HepG2 (cell line): ENCODE data around the gene DIPK1B. TPM values are rescaled to one million over a fixed set of nuclear protein-coding genes. Genes with fewer than 3 reads are reported as not detected.

ENCODE experiments used
- ATAC-seq: fragments of 200-7000 bp; cut with Tn5 transposase; 3 replicates; pipeline ENCODE4 v1.9.1; 2020; ENCODE audit warnings: mild to moderate bottlenecking, moderate library complexity
- BruUV-seq: library from RNA; stranded (reverse); fragments of 400-500 nt; replicated peaks from 2 replicates; lab custom pipeline; 2021; lab: Mats Ljungman, UMichigan
- CTCF ChIA-PET: fragments of 300-600 bp; formaldehyde crosslinking; extraction: SDS; loops from one replicate; lab custom pipeline; 2021; ENCODE audit warnings: low total read pairs, inconsistent platforms, low intra/inter-chr PET ratio; lab: Yijun Ruan, JAX
- POLR2A ChIA-PET: fragments of 350-600 bp; sonication (Branson Sonifier 250); formaldehyde crosslinking; loops from one replicate; lab custom pipeline; 2020; ENCODE audit warnings: antibody characterized with exemption, inconsistent platforms; lab: Yijun Ruan, JAX
- DNase-seq: peaks from one replicate; pipeline ENCODE4 v3.0.0-alpha.2; 2015; ENCODE audit warnings: low spot score
- FAIRE-seq: peaks from 3 replicates; lab custom pipeline; 2011; peaks lifted over from hg19 to GRCh38; lab: Jason Lieb, UNC
- H2AFZ ChIP-seq: one replicate; pipeline ENCODE4 v1.6.1; 2011; ENCODE audit warnings: low read length, inconsistent platforms
- H3K27ac ChIP-seq: fragments of 300-600 bp; 3 replicates; pipeline ENCODE4 v1.8.0; 2011; ENCODE audit warnings: mixed run types, mild to moderate bottlenecking, mixed read lengths, low read length, inconsistent platforms; ENCODE audit not compliant: insufficient read depth; ENCODE audit errors: extremely low read length
- H3K27me3 ChIP-seq, 2 experiments: fragments of 200-600 bp in 1 of 2; 2 replicates in 1 of 2; 3 replicates in 1 of 2; pipeline versions ENCODE4 v1.6.0 to v1.8.0; 2011; ENCODE audit warnings: low read length in 2 of 2, mild to moderate bottlenecking in 2 of 2, moderate library complexity in 2 of 2, inconsistent platforms in 1 of 2; ENCODE audit not compliant: insufficient read depth in 2 of 2, control insufficient read depth in 1 of 2
- H3K36me3 ChIP-seq, 2 experiments: fragments of 200-600 bp in 1 of 2; replicated peaks in 1 of 2; 2 replicates in 1 of 2; 3 replicates in 1 of 2; pipeline versions ENCODE4 v1.5.1 to v1.8.0; 2011; ENCODE audit warnings: low read length in 2 of 2, inconsistent platforms in 1 of 2; ENCODE audit not compliant: insufficient read depth in 2 of 2, control insufficient read depth in 1 of 2
- H3K4me1 ChIP-seq: 2 replicates; pipeline ENCODE4 v1.5.1; 2012; ENCODE audit warnings: low read length, inconsistent platforms; ENCODE audit not compliant: insufficient read depth
- H3K4me2 ChIP-seq: 2 replicates; pipeline ENCODE4 v1.6.0; 2011; ENCODE audit warnings: low read depth, low read length, inconsistent platforms
- H3K4me3 ChIP-seq, 3 experiments: fragments of 200-600 bp in 1 of 3; sonication (generic), shearing (Covaris generic) in 1 of 3; replicated peaks in 1 of 3; 2 replicates each; pipeline ENCODE4 v1.5.1; 2011 to 2016; ENCODE audit warnings: low read length in 3 of 3, inconsistent platforms in 2 of 3, low read depth in 2 of 3, mild to moderate bottlenecking in 2 of 3, control low read depth in 1 of 3, mixed read lengths in 1 of 3; ENCODE audit not compliant: insufficient read depth in 1 of 3
- H3K79me2 ChIP-seq: one replicate; pipeline ENCODE4 v1.6.1; 2011; ENCODE audit warnings: low read length, inconsistent platforms; ENCODE audit not compliant: insufficient read depth
- H3K9ac ChIP-seq: 2 replicates; pipeline ENCODE4 v1.6.0; 2011; ENCODE audit warnings: mild to moderate bottlenecking, low read depth, low read length, inconsistent platforms; ENCODE audit not compliant: insufficient read depth
- H3K9me3 ChIP-seq: 2 replicates; pipeline ENCODE4 v1.5.1; 2012; ENCODE audit warnings: mild to moderate bottlenecking, low read length
- H4K20me1 ChIP-seq: 2 replicates; pipeline ENCODE4 v1.6.0; 2011; ENCODE audit warnings: inconsistent platforms, mild to moderate bottlenecking, low read length, moderate library complexity; ENCODE audit not compliant: insufficient read depth
- FOXC1 ChIP-seq: sonication (generic); formaldehyde crosslinking; IDR thresholded peaks from 2 replicates; pipeline ENCODE4 v1.8.0; 2022; ENCODE audit warnings: mild to moderate bottlenecking, missing genetic modification reagents, borderline replicate concordance
- GFI1 ChIP-seq: sonication (generic); formaldehyde crosslinking; IDR thresholded peaks from 2 replicates; pipeline ENCODE4 v1.5.0; 2020; ENCODE audit warnings: missing genetic modification reagents, mild to moderate bottlenecking, borderline replicate concordance
- MAX ChIP-seq: IDR thresholded peaks from 2 replicates; pipeline ENCODE4 v1.6.1; 2012; ENCODE audit warnings: inconsistent platforms
- PRDM10 ChIP-seq: sonication (generic); formaldehyde crosslinking; IDR thresholded peaks from 2 replicates; pipeline ENCODE4 v1.4.0; 2020; ENCODE audit warnings: low read depth, missing genetic modification reagents
- SAP130 ChIP-seq: IDR thresholded peaks from 2 replicates; pipeline ENCODE4 v1.6.1; 2016; ENCODE audit warnings: low read depth
- SMC3 ChIP-seq: IDR thresholded peaks from 2 replicates; pipeline ENCODE4 v1.6.1; 2011; ENCODE audit warnings: low read length, improper control_type of control experiment
- TCF7 ChIP-seq: sonication (generic); IDR thresholded peaks from 2 replicates; pipeline ENCODE4 v1.6.1; 2016; ENCODE audit warnings: antibody characterized with exemption, low read depth
- U2AF1 ChIP-seq: fragments of 200-400 bp; formaldehyde crosslinking; optimal IDR thresholded peaks from 2 replicates; pipeline ENCODE3; 2017; ENCODE audit warnings: mild to moderate bottlenecking, low read depth, low read length
- UBTF ChIP-seq: sonication (generic); formaldehyde crosslinking; IDR thresholded peaks from 2 replicates; pipeline ENCODE4 v1.4.0; 2020; ENCODE audit warnings: mild to moderate bottlenecking, missing genetic modification reagents
- XRCC5 ChIP-seq: fragments of 200-400 bp; formaldehyde crosslinking; optimal IDR thresholded peaks from 2 replicates; pipeline ENCODE3; 2017; ENCODE audit warnings: mild to moderate bottlenecking, low read length
- ZBTB39 ChIP-seq: sonication (generic); formaldehyde crosslinking; IDR thresholded peaks from 2 replicates; pipeline ENCODE4 v1.5.0; 2020; ENCODE audit warnings: missing genetic modification reagents
- ZSCAN25 ChIP-seq: sonication (generic); formaldehyde crosslinking; IDR thresholded peaks from 2 replicates; pipeline ENCODE4 v1.8.0; 2022; ENCODE audit warnings: mild to moderate bottlenecking, missing genetic modification reagents
- ZSCAN29 ChIP-seq: sonication (generic); formaldehyde crosslinking; conservative IDR thresholded peaks from 2 replicates; pipeline ENCODE4 v1.4.0; 2020; ENCODE audit warnings: mild to moderate bottlenecking, missing genetic modification reagents
- WGBS: methylation state at CpG from one replicate; pipeline ENCODE4 v1.1.6; 2017; ENCODE audit warnings: low lambda C conversion rate; 5-methylcytosine and 5-hydroxymethylcytosine counted together
- in situ Hi-C: cut with HindIII; loops from 2 replicates; pipeline ENCODE4 v1.10.0; 2017; ENCODE audit warnings: low pct_unique_long_range_greater_than_20kb; ENCODE audit not compliant: extremely low pct_ligation_motif_present
- intact Hi-C: fragments of 100-400 bp; cut with micrococcal nuclease; formaldehyde crosslinking; loops from one replicate; pipeline ENCODE4 v1.10.0; 2022; ENCODE audit not compliant: unreplicated experiment
- polyA plus RNA-seq, 8 experiments: library from polyadenylated mRNA; depleted of rRNA in 3 of 8; stranded (reverse) in 7 of 8; unstranded in 1 of 8; fragments of >200 nt; fragmentation: Illumina TruSeq in 4 of 8; extraction: Trizol in 4 of 8; gene quantifications; 2 replicates each; pipeline versions ENCODE4 v1.2.1 to v1.2.3, GENCODE V29; 2011 to 2016; ENCODE audit warnings: low read depth in 4 of 8, missing spikeins in 1 of 8, mixed read lengths in 1 of 8; ENCODE audit not compliant: insufficient read depth in 1 of 8
- total RNA-seq, 5 experiments: library from RNA; depleted of rRNA; stranded (reverse); fragments of >200 nt; fragmentation: Illumina TruSeq; extraction: Trizol; gene quantifications; 2 replicates each; pipeline ENCODE4 v1.2.3, GENCODE V29; 2016; ENCODE audit warnings: low read depth in 1 of 5

The DIPK1B gene
- total and polyA plus RNA-seq, 2 of the 13 experiments (the other 11 are each of a cell fraction or from before 2014, with no cell fraction given), result 0.18 to 3.9 TPM

DNA sequence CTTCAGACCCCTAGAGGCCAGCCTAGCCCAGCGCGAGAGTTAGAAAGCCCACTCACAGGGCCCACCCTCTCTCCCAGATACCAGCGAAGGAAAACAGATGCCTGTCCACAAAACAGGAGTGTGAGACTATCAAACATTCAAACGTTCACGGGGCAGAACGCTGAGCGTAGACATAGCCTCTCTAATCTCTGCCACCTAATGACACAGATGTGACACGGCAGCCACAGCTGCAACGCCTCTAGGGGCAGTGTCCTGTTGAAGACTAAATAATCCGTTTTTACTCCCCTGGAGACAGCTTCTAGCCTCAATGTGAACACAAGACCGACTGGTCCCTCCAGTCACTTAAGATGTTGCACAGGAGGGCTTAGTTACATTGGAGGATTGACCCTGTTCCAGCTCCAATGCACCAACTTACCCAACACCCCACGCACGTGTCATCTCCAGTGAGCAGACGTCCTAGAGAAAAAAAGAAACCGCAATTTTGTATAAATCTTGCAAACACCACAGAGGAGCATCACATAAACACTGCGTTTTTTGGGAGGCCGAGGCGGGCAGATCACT is 14.3 kb downstream of the DIPK1B start:
- Histone ChIP-seq H3K36me3 (peaks cover 10 to 20% of the 10 kb centered on the region in 2 experiments; a peak in 4 of 5 replicates), H3K79me2 (peaks cover 31% of the 10 kb centered on the region), H3K4me2 (peak overlapping the region; percentile 97), H3K4me1 (peaks cover 56% of the 10 kb centered on the region), H3K9ac (peak overlapping the region; percentile 90), H3K27me3 (no peaks in the 10 kb centered on the region; a peak in 1 of 5 replicates), H3K4me3 (peak overlapping the region; percentile 75 to 89 (median 89)), H3K9me3 (no peaks in the 10 kb centered on the region), H3K27ac (peak overlapping the region; percentile 64), H4K20me1 (peaks cover 52% of the 10 kb centered on the region), H2AFZ (no peak overlapping the region)
- CTCF ChIA-PET, result no interaction called here
- peak; percentile 72 for FAIRE-seq
- WGBS, result 6% methylated on average over 9 of the region's 18 CpGs
- DNase-seq, result peak; percentile 67
- BruUV-seq, result no TSS peak
- ATAC-seq, result peak; percentile 12
- POLR2A ChIA-PET, result interaction anchor here (0.7 to 3.6 kb wide), 6 partner anchors 9 to 55 kb away, joined by 3 to 30 read pairs (median 12); partner anchors contain the start of gene LCN10
- intact Hi-C loops (no loop called here), in situ Hi-C loops (no loop called here)
- no peak for TF ChIP-seq ZSCAN25 (CRISPR knock-in tag)
- no peak for TF ChIP-seq ZBTB39 (CRISPR knock-in tag)
- TF ChIP-seq TCF7, result no peak
- TF ChIP-seq ZSCAN29 (CRISPR knock-in tag), result peak; percentile 98
- TF ChIP-seq FOXC1 (CRISPR knock-in tag), result no peak
- TF ChIP-seq MAX, result 0 out of 2 replicates have a peak, but pooled peaks have one; percentile 15
- peak; percentile 65 for TF ChIP-seq SAP130 (CRISPR knock-in tag)
- TF ChIP-seq XRCC5, result peak; percentile 50
- TF ChIP-seq U2AF1, result peak; percentile 55
- 0 out of 2 replicates have a peak, but pooled peaks have one; percentile 5 for TF ChIP-seq UBTF
- TF ChIP-seq GFI1 (CRISPR knock-in tag), result no peak
- peak; percentile 15; the same call in 1 of the 2 replicates for TF ChIP-seq SMC3
- TF ChIP-seq PRDM10 (CRISPR knock-in tag), result no peak
